GM19438 (cell line): Measurements from ENCODE around the gene TGM4.

Experiments
- ATAC-seq: cut with Tn5 transposase; IDR thresholded peaks from one replicate; pipeline ENCODE4 v1.9.1; 2021; ENCODE audit warnings: low read depth; ENCODE audit not compliant: unreplicated experiment

Gene TGM4

GRCh38 chr3:44877333-44877732 lies 2.9 kb downstream of the TGM4 start:
- ATAC-seq: no peak

- no peak for ATAC-seq
These were observed 5.9 kb downstream of the TGM4 start for GRCh38 chr3:44880284-44880683.

GRCh38 chr3:44883213-44883955 lies 9.0 kb downstream of the TGM4 start:
- ATAC-seq: no peak

- no peak for ATAC-seq
These were observed 9.6 kb downstream of the TGM4 start for GRCh38 chr3:44883999-44884431.

GRCh38 chr3:44885618-44886017 lies 11.2 kb downstream of the TGM4 start:
- no peak for ATAC-seq

- ATAC-seq: no peak
These were observed 12.2 kb downstream of the TGM4 start for GRCh38 chr3:44886561-44886960.

GRCh38 chr3:44887101-44887500 lies 12.7 kb downstream of the TGM4 start:
- ATAC-seq: no peak

- no peak for ATAC-seq
These were observed 15.8 kb downstream of the TGM4 start for GRCh38 chr3:44890258-44890657.

GRCh38 chr3:44890852-44891251 lies 16.4 kb downstream of the TGM4 start:
- ATAC-seq: no peak

GRCh38 chr3:44892689-44893088 lies 18.3 kb downstream of the TGM4 start:
- no peak for ATAC-seq

- no peak for ATAC-seq
These were observed 18.7 kb downstream of the TGM4 start for GRCh38 chr3:44893097-44893496.

- no peak for ATAC-seq
These were observed 20.1 kb downstream of the TGM4 start for GRCh38 chr3:44894485-44894884.

- no peak for ATAC-seq
These were observed 22.0 kb downstream of the TGM4 start for GRCh38 chr3:44896440-44896839.

- ATAC-seq: no peak
These were observed 25.4 kb downstream of the TGM4 start for GRCh38 chr3:44899683-44900367.

- no peak for ATAC-seq
These were observed 28.2 kb downstream of the TGM4 start for GRCh38 chr3:44902628-44903027.

GRCh38 chr3:44903314-44903713 lies 28.9 kb downstream of the TGM4 start:
- ATAC-seq: no peak

GRCh38 chr3:44903751-44904150 lies 29.3 kb downstream of the TGM4 start:
- ATAC-seq: no peak

- ATAC-seq: no peak
These were observed 31.2 kb downstream of the TGM4 start for GRCh38 chr3:44905446-44906157.

- ATAC-seq: no peak
These were observed 32.6 kb downstream of the TGM4 start for GRCh38 chr3:44906997-44907396.

GRCh38 chr3:44907612-44908011 lies 33.2 kb downstream of the TGM4 start:
- ATAC-seq: no peak

GRCh38 chr3:44909063-44909462 lies 34.7 kb downstream of the TGM4 start:
- ATAC-seq: no peak

- no peak for ATAC-seq
These were observed 36.3 kb downstream of the TGM4 start for GRCh38 chr3:44910693-44911092.
